NCI-H460 (cell line): ENCODE measurements around the gene TSC2. TPM values are rescaled to one million over a fixed set of nuclear protein-coding genes. Genes with fewer than 3 reads are reported as not detected.

Experiments
- DNase-seq: peaks from one replicate; pipeline ENCODE4 v3.0.0-alpha.2; 2016; ENCODE audit warnings: low read depth; ENCODE audit errors: extremely low read depth
- total RNA-seq: library from RNA; depleted of rRNA; stranded (reverse); fragments of >200 nt; shearing (Covaris generic); gene quantifications from 2 replicates; pipeline ENCODE4 v1.2.3, GENCODE V29; 2014

The TSC2 gene
- total RNA-seq, 1 experiment from 2014 or later, result 33.8 TPM

- no peak for DNase-seq
Measured at GRCh38 chr16:2082983-2083364, 35.2 kb downstream of the TSC2 start.

GRCh38 chr16:2083409-2083808 is 35.6 kb downstream of the TSC2 start:
- no peak for DNase-seq

GRCh38 chr16:2083876-2084780 is 36.3 kb downstream of the TSC2 start:
- no peak for DNase-seq

- DNase-seq, result no peak
Measured at GRCh38 chr16:2084895-2085625, 37.3 kb downstream of the TSC2 start.

- DNase-seq, result peak; percentile 26
Measured at GRCh38 chr16:2085669-2086068, 37.9 kb downstream of the TSC2 start.

GRCh38 chr16:2086106-2086742 is 38.4 kb downstream of the TSC2 start:
- DNase-seq, result no peak

- no peak for DNase-seq
Measured at GRCh38 chr16:2086812-2087747, 39.3 kb downstream of the TSC2 start.

GRCh38 chr16:2087748-2088631 is 40.2 kb downstream of the TSC2 start:
- DNase-seq, result no peak

GRCh38 chr16:2088759-2089358 is 41.1 kb downstream of the TSC2 start:
- no peak for DNase-seq

GRCh38 chr16:2089706-2090480 is 42.1 kb downstream of the TSC2 start:
- DNase-seq, result no peak

- DNase-seq, result no peak
Measured at GRCh38 chr16:2090481-2090776, 42.6 kb downstream of the TSC2 start.

GRCh38 chr16:2090777-2091546 is 43.2 kb downstream of the TSC2 start:
- DNase-seq, result peak; percentile 77

GRCh38 chr16:2091547-2092255 is 43.9 kb downstream of the TSC2 start:
- DNase-seq, result no peak

GRCh38 chr16:2092256-2092620 is 44.5 kb downstream of the TSC2 start:
- no peak for DNase-seq

- DNase-seq, result no peak
Measured at GRCh38 chr16:2092866-2093265, 45.1 kb downstream of the TSC2 start.

- no peak for DNase-seq
Measured at GRCh38 chr16:2093793-2094192, 46.0 kb downstream of the TSC2 start.

- DNase-seq, result no peak
Measured at GRCh38 chr16:2095315-2095853, 47.6 kb downstream of the TSC2 start.
